Endothelial cell of umbilical vein (primary cell): Measurements from ENCODE around the gene STX16. TPM values are rescaled to one million over a fixed set of nuclear protein-coding genes. Genes with fewer than 3 reads are reported as not detected.

Experiments used
- BruUV-seq: library from RNA; stranded (reverse); fragments of 400-500 nt; replicated peaks from 2 replicates; lab custom pipeline; 2021; lab: Mats Ljungman, UMichigan
- CTCF ChIA-PET: fragments of 300-600, 350-600 bp; sonication (Branson Sonifier 250); formaldehyde crosslinking; loops from one replicate; lab custom pipeline; 2021; ENCODE audit warnings: antibody characterized with exemption, inconsistent platforms; lab: Charles Lee
- POLR2A ChIA-PET: fragments of 300-600, 350-600 bp; sonication (Branson Sonifier 250); formaldehyde crosslinking; loops from one replicate; lab custom pipeline; 2021; ENCODE audit warnings: antibody characterized with exemption, inconsistent platforms; lab: Charles Lee
- DNase-seq: peaks from one replicate; pipeline ENCODE4 v3.0.0-alpha.2; 2011; ENCODE audit warnings: low read depth, low spot score
- FAIRE-seq: peaks from 2 replicates; lab custom pipeline; 2011; peaks lifted over from hg19 to GRCh38; lab: Jason Lieb, UNC
- H2AFZ ChIP-seq: 2 replicates; pipeline ENCODE4 v1.6.0; 2012; ENCODE audit warnings: low read depth, low read length, control low read depth, inconsistent platforms
- H3K27ac ChIP-seq: 2 replicates; pipeline ENCODE4 v1.5.1; 2011; ENCODE audit warnings: low read depth, mild to moderate bottlenecking, control low read depth, low read length, moderate library complexity; ENCODE audit not compliant: insufficient read depth
- H3K27me3 ChIP-seq, 2 experiments: 2 replicates each; pipeline versions ENCODE4 v1.6.0 to v1.6.1; 2011; ENCODE audit warnings: low read length in 2 of 2, mixed read lengths in 1 of 2; ENCODE audit not compliant: control insufficient read depth in 2 of 2, insufficient read depth in 2 of 2
- H3K36me3 ChIP-seq, 2 experiments: 2 replicates in 1 of 2; 3 replicates in 1 of 2; pipeline ENCODE4 v1.5.1; 2011; ENCODE audit warnings: low read length in 2 of 2, mild to moderate bottlenecking in 1 of 2, moderate library complexity in 1 of 2; ENCODE audit not compliant: control insufficient read depth in 2 of 2, insufficient read depth in 2 of 2; ENCODE audit errors: extremely low read depth in 1 of 2
- H3K4me1 ChIP-seq: 3 replicates; pipeline ENCODE4 v1.5.1; 2011; ENCODE audit warnings: mild to moderate bottlenecking, low read length; ENCODE audit not compliant: control insufficient read depth, insufficient read depth; ENCODE audit errors: extremely low read depth
- H3K4me2 ChIP-seq: 2 replicates; pipeline ENCODE4 v1.6.1; 2011; ENCODE audit warnings: low read length, control low read depth, mixed read lengths; ENCODE audit not compliant: insufficient read depth
- H3K4me3 ChIP-seq, 3 experiments: fragments of 200-600 bp in 1 of 3; sonication (generic), shearing (Covaris generic) in 1 of 3; replicated peaks in 1 of 3; 2 replicates each; pipeline ENCODE4 v1.5.1; 2011 to 2016; ENCODE audit warnings: control low read depth in 3 of 3, low read length in 3 of 3, mild to moderate bottlenecking in 2 of 3, inconsistent platforms in 1 of 3, low read depth in 1 of 3, moderate library complexity in 1 of 3; ENCODE audit not compliant: insufficient read depth in 1 of 3
- H3K79me2 ChIP-seq: 2 replicates; pipeline ENCODE4 v1.6.0; 2012; ENCODE audit warnings: low read length, inconsistent platforms; ENCODE audit not compliant: control insufficient read depth, insufficient read depth
- H3K9ac ChIP-seq: replicated peaks from 2 replicates; pipeline ENCODE3; 2011; ENCODE audit warnings: low read length, control low read depth; ENCODE audit not compliant: insufficient read depth; ENCODE audit errors: extremely low read depth
- H3K9me1 ChIP-seq: replicated peaks from 3 replicates; pipeline ENCODE4 v1.6.0; 2011; ENCODE audit warnings: mild to moderate bottlenecking, low read length; ENCODE audit not compliant: control insufficient read depth, insufficient read depth; ENCODE audit errors: extremely low read depth
- H3K9me3 ChIP-seq: replicated peaks from 2 replicates; pipeline ENCODE4 v1.5.1; 2012; ENCODE audit warnings: low read length, inconsistent platforms; ENCODE audit not compliant: control insufficient read depth, insufficient read depth
- H4K20me1 ChIP-seq: replicated peaks from 2 replicates; pipeline ENCODE3; 2011; ENCODE audit warnings: mild to moderate bottlenecking, low read length; ENCODE audit not compliant: control insufficient read depth, insufficient read depth; ENCODE audit errors: extremely low read depth
- EZH2 ChIP-seq: IDR thresholded peaks from 2 replicates; pipeline ENCODE4 v1.6.1; 2012; ENCODE audit warnings: borderline replicate concordance, low read depth, mild to moderate bottlenecking, moderate library complexity, low read length, inconsistent platforms; ENCODE audit not compliant: severe bottlenecking
- FOS ChIP-seq: IDR thresholded peaks from 2 replicates; pipeline ENCODE4 v1.6.1; 2011; ENCODE audit warnings: mild to moderate bottlenecking, low read length, moderate library complexity, borderline replicate concordance; ENCODE audit not compliant: insufficient read depth
- GATA2 ChIP-seq: IDR thresholded peaks from 2 replicates; pipeline ENCODE4 v1.7.0; 2011; ENCODE audit warnings: low read depth, mild to moderate bottlenecking, moderate library complexity, mixed read lengths, low read length; ENCODE audit not compliant: insufficient read length, insufficient read depth
- JUN ChIP-seq: IDR thresholded peaks from 2 replicates; pipeline ENCODE4 v1.6.1; 2011; ENCODE audit warnings: borderline replicate concordance, low read depth; ENCODE audit not compliant: insufficient read length, insufficient read depth
- MYC ChIP-seq: IDR thresholded peaks from one replicate; pipeline ENCODE4 v1.6.1; 2011; ENCODE audit warnings: mild to moderate bottlenecking, low read depth, low read length
- POLR2A ChIP-seq: IDR thresholded peaks from 2 replicates; pipeline ENCODE4 v1.6.1; 2012; ENCODE audit warnings: low read depth, mild to moderate bottlenecking, control low read depth, low read length
- POLR2AphosphoS5 ChIP-seq: IDR thresholded peaks from 2 replicates; pipeline ENCODE4 v1.6.1; 2012; ENCODE audit warnings: low read depth, mild to moderate bottlenecking, control low read depth, low read length, moderate library complexity; ENCODE audit not compliant: insufficient read depth
- dilution Hi-C: fragments of 300-500 bp; cut with MboI; formaldehyde crosslinking; loops from one replicate; pipeline ENCODE4 v1.15.0; 2019; ENCODE audit warnings: low sequenced_read_pairs; ENCODE audit not compliant: extremely low pct_ligation_motif_present
- intact Hi-C: fragments of 100-400 bp; cut with micrococcal nuclease; formaldehyde crosslinking; loops from one replicate; pipeline ENCODE4 v1.10.0; 2022
- polyA plus RNA-seq, 4 experiments: library from polyadenylated mRNA; depleted of rRNA in 3 of 4; stranded (reverse) in 3 of 4; unstranded in 1 of 4; fragments of >200 nt; gene quantifications; 2 replicates each; pipeline versions ENCODE4 v1.2.1 to v1.2.3, GENCODE V29; 2011 to 2012; ENCODE audit warnings: missing spikeins in 1 of 4
- total RNA-seq: library from RNA; stranded (reverse); gene quantifications from 2 replicates; pipeline ENCODE4 v1.2.3, GENCODE V29; 2021
- TF ChIP-seq, protein P1 (sequence below): IDR thresholded peaks from 2 replicates; pipeline ENCODE4 v1.6.1; 2011; ENCODE audit not compliant: insufficient read depth, insufficient read length
- TF ChIP-seq, protein P2 (sequence below), 2 donors: IDR thresholded peaks; 1 replicate in 1 of 2; 2 replicates in 1 of 2; pipeline ENCODE4 v1.5.1; 2011; ENCODE audit warnings: low read length in 2 of 2, mild to moderate bottlenecking in 2 of 2, moderate library complexity in 2 of 2, control low read depth in 1 of 2, inconsistent platforms in 1 of 2, low read depth in 1 of 2; ENCODE audit not compliant: insufficient read depth in 1 of 2; ENCODE audit errors: extremely low read depth in 1 of 2

Gene STX16
- total and polyA plus RNA-seq, 2 donors (not counting 3 experiments of a cell fraction or from before 2014, with no cell fraction given) = 43.1 to 63.5 TPM

GRCh38 chr20:58691773-58692578 is 40.9 kb downstream of the STX16 start:
- Histone ChIP-seq H3K9me1 (no peaks in the 10 kb centered on the region), H4K20me1 (no peaks in the 10 kb centered on the region), H3K36me3 (peaks cover 0 to 11% of the 10 kb centered on the region in 2 experiments), H3K4me1 (peaks cover 14% of the 10 kb centered on the region), H3K27ac (peak overlapping the region; percentile 79), H2AFZ (peak overlapping the region; percentile 96), H3K79me2 (peaks cover 4% of the 10 kb centered on the region), H3K27me3 (no peaks in the 10 kb centered on the region), H3K9me3 (no peaks in the 10 kb centered on the region), H3K4me3 (no peak overlapping the region), H3K4me2 (no peak overlapping the region), H3K9ac (peak overlapping the region; percentile 81)
- DNase-seq (no peak), FAIRE-seq (peak; percentile 28)
- ChIA-PET POLR2A (interaction anchor here (0.6 kb wide), 1 partner anchor 40 kb away, joined by 3 read pairs; no protein-coding TSS in a partner anchor), CTCF (interaction anchor here (1.2 to 3.8 kb wide), 2 partner anchors 210 to 211 kb away, joined by 6 to 23 read pairs; no protein-coding TSS in a partner anchor)
- dilution Hi-C loops = no loop called here
- TF ChIP-seq EZH2 (no peak), MYC (no peak), FOS (no peak), POLR2A (no peak), JUN (no peak), GATA2 (no peak), POLR2AphosphoS5 (no peak)
- TF ChIP-seq, protein P1, sequence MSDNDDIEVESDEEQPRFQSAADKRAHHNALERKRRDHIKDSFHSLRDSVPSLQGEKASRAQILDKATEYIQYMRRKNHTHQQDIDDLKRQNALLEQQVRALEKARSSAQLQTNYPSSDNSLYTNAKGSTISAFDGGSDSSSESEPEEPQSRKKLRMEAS = no peak
- TF ChIP-seq, protein P2, sequence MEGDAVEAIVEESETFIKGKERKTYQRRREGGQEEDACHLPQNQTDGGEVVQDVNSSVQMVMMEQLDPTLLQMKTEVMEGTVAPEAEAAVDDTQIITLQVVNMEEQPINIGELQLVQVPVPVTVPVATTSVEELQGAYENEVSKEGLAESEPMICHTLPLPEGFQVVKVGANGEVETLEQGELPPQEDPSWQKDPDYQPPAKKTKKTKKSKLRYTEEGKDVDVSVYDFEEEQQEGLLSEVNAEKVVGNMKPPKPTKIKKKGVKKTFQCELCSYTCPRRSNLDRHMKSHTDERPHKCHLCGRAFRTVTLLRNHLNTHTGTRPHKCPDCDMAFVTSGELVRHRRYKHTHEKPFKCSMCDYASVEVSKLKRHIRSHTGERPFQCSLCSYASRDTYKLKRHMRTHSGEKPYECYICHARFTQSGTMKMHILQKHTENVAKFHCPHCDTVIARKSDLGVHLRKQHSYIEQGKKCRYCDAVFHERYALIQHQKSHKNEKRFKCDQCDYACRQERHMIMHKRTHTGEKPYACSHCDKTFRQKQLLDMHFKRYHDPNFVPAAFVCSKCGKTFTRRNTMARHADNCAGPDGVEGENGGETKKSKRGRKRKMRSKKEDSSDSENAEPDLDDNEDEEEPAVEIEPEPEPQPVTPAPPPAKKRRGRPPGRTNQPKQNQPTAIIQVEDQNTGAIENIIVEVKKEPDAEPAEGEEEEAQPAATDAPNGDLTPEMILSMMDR (IDR thresholded peaks at IDR 0.05; ENCODE audit: extremely low read depth in 1 of 2, insufficient read depth in 1 of 2, low read depth in 1 of 2, low read length in 2 of 2) = no peak
- intact Hi-C loops = loop anchor here (2.0 to 5.0 kb wide), 3 partner anchors 39 to 385 kb away; partner anchors contain the start of gene RAB22A
- BruUV-seq = TSS peak; percentile 79
